Measurements from ENCODE around the gene KLRF1.

- TF ChIP-seq CTCF (IDR thresholded peaks at IDR 0.05) = no peak
- no peak for TF ChIP-seq POLR2A (IDR thresholded peaks at IDR 0.05)
- TF ChIP-seq POLR2AphosphoS5 (IDR thresholded peaks at IDR 0.05) = no peak
Observed at GRCh38 chr12:9792185-9792900, 34.9 kb upstream of the KLRF1 start.

Data from sigmoid colon (tissue), 4 donors.